Stimulated activated CD8-positive, alpha-beta memory T cell treated with anti-CD3 and anti-CD28 coated beads, Interleukin-7, amount 100 ng/mL, for 24 hours (primary cell): ENCODE results near the gene FZD8.
"Not testable (repeated sequence)": the region's sequence is repeated elsewhere in the genome, so short reads cannot be mapped to it uniquely, and the experiment has no call there.

Experiments
- DNase-seq: peaks from one replicate; pipeline ENCODE4 v3.0.0-alpha.2; 2020; ENCODE audit warnings: low read depth

The FZD8 gene

GRCh38 chr10:35642035-35642792, at the start of gene FZD8:
Gene FZD8 (minus strand): TSS chr10:35642296. CDS start chr10:35641429, 867 bp downstream.
- DNase-seq = peak; percentile 43

DNA sequence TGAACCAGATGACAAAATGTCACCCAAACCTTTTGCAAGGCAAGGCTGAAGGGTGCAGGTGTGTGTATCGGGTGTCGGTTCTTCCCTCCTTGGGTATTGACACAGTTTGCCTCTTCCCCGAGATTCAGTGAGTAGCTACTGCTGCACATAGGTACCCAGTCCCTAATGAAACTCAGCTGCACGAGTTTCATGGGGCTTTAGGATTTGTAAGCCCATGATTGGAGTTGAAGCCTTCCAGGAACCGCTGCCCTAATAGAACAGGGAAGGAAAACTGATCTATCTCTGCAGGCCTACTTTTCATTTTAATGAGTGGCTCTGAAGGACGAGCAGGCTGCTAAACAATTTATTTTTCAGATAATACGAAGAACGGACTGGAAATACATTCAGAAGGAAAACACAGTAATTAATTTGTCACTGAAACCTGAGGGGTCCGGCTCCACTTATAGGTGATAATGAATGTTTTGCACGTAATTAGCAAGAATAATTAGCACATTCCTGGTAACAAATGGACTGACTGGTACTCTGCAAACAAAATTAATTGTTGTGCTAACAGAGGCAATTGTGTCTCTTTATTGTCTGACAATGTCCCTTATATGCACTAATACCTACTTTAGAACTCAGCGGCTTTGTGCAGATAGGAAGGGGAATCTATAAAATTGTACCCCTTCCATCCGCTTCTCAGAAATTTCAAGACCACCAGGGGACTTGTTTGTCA, 49.6 kb upstream of the FZD8 start:
- DNase-seq = no peak

DNA sequence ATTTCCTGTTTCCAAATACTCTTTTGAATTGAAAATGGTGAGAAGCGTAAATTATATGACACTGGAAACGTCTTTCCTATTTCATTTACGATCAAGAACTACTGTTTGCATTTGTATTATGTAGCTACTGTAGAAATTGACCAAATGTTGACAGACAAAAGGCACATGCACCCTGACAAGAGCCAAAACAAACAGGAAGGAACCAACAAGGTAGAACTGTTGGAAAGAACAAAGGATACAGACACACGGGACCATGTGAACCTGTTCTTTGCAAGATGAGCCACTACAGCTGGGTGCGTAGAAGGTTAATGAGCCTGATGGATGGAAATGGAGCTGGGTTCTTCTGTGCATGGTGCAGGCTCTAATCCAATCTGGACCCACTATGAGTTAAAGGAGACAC, 48.4 kb upstream of the FZD8 start:
- no peak for DNase-seq

DNA sequence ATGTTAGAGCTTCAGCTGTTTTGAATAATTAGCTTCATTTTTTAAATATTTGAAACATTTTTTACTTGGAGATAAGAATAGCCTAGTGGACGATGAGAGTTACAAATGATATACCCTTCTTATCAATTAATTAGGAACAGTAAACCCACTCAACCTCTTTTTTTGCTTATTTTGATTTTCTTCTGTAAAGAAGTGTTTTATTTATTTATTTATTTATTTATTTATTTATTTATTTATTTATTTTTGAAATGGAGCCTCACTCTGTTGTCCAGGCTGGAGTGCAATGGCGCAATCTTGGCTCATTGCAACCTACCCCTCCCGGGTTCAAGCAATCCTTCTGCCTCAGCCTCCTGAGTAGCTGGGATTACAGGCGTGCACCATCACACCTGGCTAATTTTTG, 43.8 kb upstream of the FZD8 start:
- DNase-seq = not testable (repeated sequence)

GRCh38 chr10:35685402-35685801, 43.3 kb upstream of the FZD8 start:
- DNase-seq = no peak

GRCh38 chr10:35684586-35684985, 42.5 kb upstream of the FZD8 start:
- DNase-seq = no peak

- DNase-seq = no peak
These were observed 33.8 kb upstream of the FZD8 start for GRCh38 chr10:35675846-35676245.

GRCh38 chr10:35674843-35675242, 32.7 kb upstream of the FZD8 start:
- DNase-seq = no peak

DNA sequence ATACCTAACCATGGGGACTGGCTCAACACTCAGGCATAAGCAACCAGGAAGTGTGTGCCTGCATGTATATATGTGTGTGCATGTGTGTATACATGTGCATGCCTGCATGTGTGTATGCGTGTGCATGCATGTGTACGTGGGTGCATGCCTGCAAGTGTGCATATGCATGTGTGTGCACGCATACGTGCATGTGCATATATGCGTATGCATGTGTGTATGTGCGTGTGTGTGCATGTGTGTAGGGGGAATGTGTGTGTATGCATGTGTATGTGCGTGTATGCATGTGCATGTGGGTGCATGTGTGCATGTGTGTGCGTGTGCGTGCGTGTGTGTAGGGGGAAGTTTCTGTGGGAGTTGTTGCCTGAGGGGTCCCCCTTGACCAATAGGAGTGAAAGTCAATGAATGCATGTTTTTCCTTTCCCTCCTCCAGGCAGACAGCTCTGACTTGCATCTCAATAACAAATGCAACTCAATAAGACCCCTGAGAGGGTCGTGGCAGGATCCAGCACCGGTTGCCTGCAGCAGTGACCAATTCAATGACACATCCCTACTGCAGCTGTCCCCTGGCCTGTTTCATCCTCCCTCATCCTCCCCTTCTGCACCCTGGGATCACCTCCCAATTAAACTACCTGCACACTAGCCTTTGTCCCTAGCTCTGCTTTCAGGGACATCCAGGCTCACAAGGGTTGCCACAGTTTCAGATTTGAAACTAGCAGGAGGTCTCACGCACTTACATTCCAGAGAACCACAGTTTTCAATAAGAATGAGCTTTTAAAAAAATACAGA, 27.0 kb upstream of the FZD8 start:
- no peak for DNase-seq

DNA sequence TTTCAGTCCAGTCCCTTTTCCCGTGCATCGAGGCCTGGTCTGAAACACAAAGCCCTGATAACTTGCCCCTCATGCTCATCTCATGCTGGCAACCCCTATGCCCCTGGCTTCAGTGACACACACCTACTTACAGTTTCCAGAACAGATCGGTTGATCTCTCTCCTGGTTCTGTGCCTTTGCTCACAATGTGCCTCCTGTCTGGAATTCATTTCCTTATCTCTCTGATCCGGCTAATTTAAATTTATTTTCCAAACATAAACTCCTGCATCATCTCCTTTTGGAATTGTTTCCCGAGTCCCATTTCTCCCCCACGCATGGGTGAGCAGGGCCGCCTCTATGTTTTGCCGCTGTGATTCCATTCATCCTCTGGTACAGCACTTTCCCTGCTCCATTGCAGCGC, 25.9 kb upstream of the FZD8 start:
- no peak for DNase-seq

- no peak for DNase-seq
These were observed 25.3 kb upstream of the FZD8 start for GRCh38 chr10:35667270-35667889.

- DNase-seq = no peak
These were observed 19.1 kb upstream of the FZD8 start for GRCh38 chr10:35661236-35661635.

- no peak for DNase-seq
These were observed 17.4 kb upstream of the FZD8 start for GRCh38 chr10:35659456-35659855.

- DNase-seq = no peak
These were observed 15.5 kb upstream of the FZD8 start for GRCh38 chr10:35657621-35658020.

- no peak for DNase-seq
These were observed 10.7 kb upstream of the FZD8 start for GRCh38 chr10:35652824-35653223.

DNA sequence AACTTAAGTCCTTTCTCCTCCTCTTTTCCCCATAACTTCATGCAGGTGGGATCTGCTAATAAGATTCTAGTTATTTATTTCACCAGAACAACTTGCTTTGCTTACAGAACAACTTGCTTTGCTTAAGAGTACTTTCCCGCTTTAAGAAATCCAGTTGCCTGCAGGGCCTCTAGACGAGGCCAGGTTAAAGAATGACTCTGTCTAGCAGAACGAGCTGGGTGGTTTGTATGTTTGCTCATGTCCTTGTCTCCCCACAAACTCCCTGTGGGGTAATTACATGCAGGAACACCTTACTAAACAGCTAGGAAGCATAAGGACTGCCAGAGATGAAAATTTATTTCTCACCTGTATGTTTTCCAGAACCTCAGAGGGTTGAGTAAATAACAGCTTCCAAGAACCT, 8.8 kb upstream of the FZD8 start:
- no peak for DNase-seq

- DNase-seq = no peak
These were observed 2.2 kb upstream of the FZD8 start for GRCh38 chr10:35644050-35644950.

DNA sequence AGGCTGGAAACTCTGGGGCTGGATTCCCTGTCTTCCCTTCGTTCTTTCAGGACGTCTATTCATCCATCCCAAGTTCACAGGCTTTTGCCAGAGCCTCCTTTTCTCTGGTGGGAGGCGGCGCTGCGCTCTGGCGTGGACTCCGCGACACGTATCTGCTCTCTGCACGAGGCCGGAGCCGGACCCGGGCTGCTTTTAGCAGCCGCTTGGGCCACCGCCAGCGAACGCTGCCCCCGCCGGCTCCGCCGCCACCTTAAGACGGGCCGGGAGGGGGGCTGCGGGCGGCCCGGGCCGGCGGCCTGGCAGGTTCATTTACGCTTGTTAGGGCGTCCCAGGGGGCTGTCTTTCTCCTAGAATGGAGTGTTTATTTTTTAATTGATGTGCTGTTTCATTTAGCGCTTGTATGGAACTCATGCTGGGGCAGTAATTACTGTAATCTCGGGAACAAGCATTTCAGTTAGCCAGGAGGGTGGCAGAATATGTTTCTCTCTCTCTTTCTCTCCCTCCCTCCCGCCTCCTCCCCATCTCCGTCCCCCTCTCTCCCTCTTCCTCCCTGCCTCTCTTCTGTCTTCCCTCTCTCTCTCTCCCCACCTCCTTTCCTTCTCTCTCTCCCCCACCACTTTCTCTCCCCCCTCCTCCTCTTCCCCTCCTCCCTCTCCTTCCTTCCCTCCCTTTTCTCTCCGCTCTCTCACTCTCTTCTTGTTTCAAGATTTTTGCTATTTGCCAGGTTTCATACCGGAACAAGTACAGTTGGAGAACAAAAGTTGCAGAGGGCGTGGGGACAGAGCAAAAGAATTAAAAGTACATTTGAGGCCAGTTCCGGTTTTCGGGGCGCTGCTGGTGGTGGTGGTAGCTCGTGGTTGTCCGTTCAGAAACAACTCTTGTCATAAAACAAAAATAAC, 1.3 kb upstream of the FZD8 start:
- DNase-seq = no peak

DNA sequence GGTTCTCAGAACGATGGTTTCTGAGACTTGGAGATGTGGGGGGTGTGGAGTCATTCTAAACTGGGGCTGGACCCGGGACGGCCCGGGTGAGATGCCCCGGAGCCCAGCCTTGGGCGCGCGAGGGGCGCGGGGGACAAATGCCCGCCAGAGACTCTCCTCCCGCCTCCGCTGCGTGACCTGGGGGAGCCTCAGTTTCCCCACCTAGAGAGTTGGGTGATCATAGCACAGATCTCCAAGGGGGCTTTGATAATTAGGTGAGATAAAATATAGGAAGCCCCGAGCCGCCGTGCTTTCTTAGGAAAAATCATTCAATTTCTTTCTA, 658 bp upstream of the FZD8 start:
- no peak for DNase-seq

- no peak for DNase-seq
These were observed 441 bp downstream of the FZD8 start for GRCh38 chr10:35641676-35642034.
